CD4-positive, CD25-positive, alpha-beta regulatory T cell (primary cell): Measurements from ENCODE around the gene PDZD7. TPM values are rescaled to one million over a fixed set of nuclear protein-coding genes. Genes with fewer than 3 reads are reported as not detected.
A peak's percentile ranks its signal among the peaks of the same experiment; 100 is the strongest.

Experiments
- ATAC-seq, 2 donors: fragments of 150-1000 bp; cut with Tn5 transposase; one replicate each; pipeline ENCODE4 v1.10.0; 2021; ENCODE audit warnings: low read depth in 2 of 2, moderate number of reproducible peaks in 2 of 2, moderate library complexity in 1 of 2
- DNase-seq, 3 donors: peaks; one replicate each; pipeline versions ENCODE4 v3.0.0 to v3.0.0-alpha.2; 2012 to 2022; ENCODE audit warnings: mixed read lengths in 1 of 3
- H3K27ac ChIP-seq: one replicate; pipeline ENCODE4 v1.7.0; 2013; ENCODE audit warnings: mild to moderate bottlenecking, low read length; ENCODE audit not compliant: insufficient read depth, poor library complexity, severe bottlenecking
- H3K27me3 ChIP-seq: one replicate; pipeline ENCODE4 v1.7.0; 2013; ENCODE audit warnings: low read length; ENCODE audit not compliant: control insufficient read depth, insufficient read depth
- H3K36me3 ChIP-seq: one replicate; pipeline ENCODE4 v1.7.0; 2013; ENCODE audit warnings: mild to moderate bottlenecking, low read length, moderate library complexity; ENCODE audit not compliant: control insufficient read depth, insufficient read depth
- H3K4me1 ChIP-seq: 2 replicates; pipeline ENCODE4 v1.7.0; 2013; ENCODE audit warnings: mild to moderate bottlenecking, low read length; ENCODE audit not compliant: insufficient read depth, control insufficient read depth, poor library complexity, severe bottlenecking
- H3K4me3 ChIP-seq: one replicate; pipeline ENCODE4 v1.7.0; 2013; ENCODE audit warnings: low read depth, mild to moderate bottlenecking, low read length, moderate library complexity
- H3K9me3 ChIP-seq, 2 experiments: 1 replicate in 1 of 2; 2 replicates in 1 of 2; pipeline ENCODE4 v1.7.0; 2013; ENCODE audit warnings: low read length in 2 of 2, mild to moderate bottlenecking in 1 of 2, moderate library complexity in 1 of 2; ENCODE audit not compliant: control insufficient read depth in 2 of 2
- H3K27ac Mint-ChIP-seq, 3 donors: one replicate each; pipeline ENCODE4 v1.8.0; 2020 to 2022; ENCODE audit warnings: mild to moderate bottlenecking in 3 of 3, mixed read lengths in 3 of 3, moderate library complexity in 2 of 3
- H3K27me3 Mint-ChIP-seq: one replicate; pipeline ENCODE4 v1.8.0; 2022; ENCODE audit warnings: mild to moderate bottlenecking, mixed read lengths
- H3K36me3 Mint-ChIP-seq: one replicate; pipeline ENCODE4 v1.8.0; 2020; ENCODE audit warnings: mixed read lengths
- H3K4me1 Mint-ChIP-seq, 4 donors: one replicate each; pipeline ENCODE4 v1.8.0; 2020 to 2022; ENCODE audit warnings: mixed read lengths in 4 of 4, mild to moderate bottlenecking in 1 of 4
- H3K4me3 Mint-ChIP-seq, 4 donors: one replicate each; pipeline ENCODE4 v1.8.0; 2020 to 2022; ENCODE audit warnings: mild to moderate bottlenecking in 4 of 4, mixed read lengths in 4 of 4, moderate library complexity in 3 of 4
- H3K9me3 Mint-ChIP-seq, 7 donors: one replicate each; pipeline ENCODE4 v1.8.0; 2020 to 2022; ENCODE audit warnings: mixed read lengths in 7 of 7, mild to moderate bottlenecking in 3 of 7, moderate library complexity in 2 of 7
- polyA plus RNA-seq, 4 donors: library from polyadenylated mRNA; unstranded; fragments of 300-500 nt; fragmentation: Illumina TruSeq; gene quantifications; one replicate each; pipeline ENCODE4 v1.2.3, GENCODE V29; 2021
- total RNA-seq: library from RNA; stranded (reverse); gene quantifications from one replicate; pipeline ENCODE4 v1.2.3, GENCODE V29; 2022

PDZD7 gene
- total and polyA plus RNA-seq, 5 donors from 2014 or later = 0.59 to 3.5 (median 0.78) TPM

DNA sequence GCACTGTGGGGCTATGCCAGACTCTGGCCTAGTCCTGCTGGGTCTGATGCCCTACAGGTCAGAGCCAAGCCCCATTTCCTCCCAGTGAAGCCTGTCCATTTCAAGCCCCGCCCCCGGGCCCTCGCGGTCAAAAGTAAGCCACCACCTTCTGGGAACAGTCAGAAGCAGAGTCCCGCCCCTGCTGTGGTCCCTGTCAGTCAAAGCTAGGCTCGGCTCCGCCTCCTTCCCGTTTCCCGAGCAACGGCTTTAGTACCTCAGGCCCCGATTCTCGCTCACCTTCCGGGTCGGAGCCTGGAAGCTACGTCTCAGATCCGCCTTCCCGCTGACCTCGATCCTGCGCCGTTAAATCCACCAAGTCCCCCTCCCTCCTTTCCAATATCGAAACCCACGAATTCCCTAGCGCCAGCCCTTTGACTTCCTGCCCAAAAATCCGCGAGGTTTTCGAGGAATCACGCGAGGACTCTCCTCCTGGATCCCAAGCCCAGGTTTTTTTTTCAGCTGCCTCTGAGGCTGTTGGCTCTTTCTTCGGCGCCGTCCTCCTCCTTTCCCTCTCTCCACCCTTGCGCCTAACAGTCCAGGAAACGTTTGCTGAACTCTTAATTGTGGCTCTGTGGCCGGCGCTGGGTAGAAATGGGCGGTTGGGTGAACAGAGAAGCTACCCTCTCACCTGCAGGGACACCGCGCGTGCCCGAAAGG lies 11.9 kb upstream of the PDZD7 start:
- Mint-ChIP-seq H3K36me3 (peaks cover 14% of the 10 kb centered on the region), H3K27me3 (peaks cover 32% of the 10 kb centered on the region), H3K4me1 (peaks cover 0 to 29% (median 18%) of the 10 kb centered on the region in 4 donors), H3K4me3 (peak overlapping the region; percentile 87 to 98 (median 96)), H3K27ac (peak overlapping the region; percentile 92 to 96 (median 94)), H3K9me3 (no peaks in the 10 kb centered on the region)
- peak; percentile 75 to 77 for ATAC-seq
- Histone ChIP-seq H3K27me3 (peaks cover 7% of the 10 kb centered on the region), H3K4me1 (peaks cover 11% of the 10 kb centered on the region), H3K27ac (peak overlapping the region; percentile 55), H3K9me3 (no peaks in the 10 kb centered on the region), H3K4me3 (peak overlapping the region; percentile 87), H3K36me3 (peaks cover 8% of the 10 kb centered on the region)
- peak; percentile 65 to 90 (median 74) for DNase-seq

DNA sequence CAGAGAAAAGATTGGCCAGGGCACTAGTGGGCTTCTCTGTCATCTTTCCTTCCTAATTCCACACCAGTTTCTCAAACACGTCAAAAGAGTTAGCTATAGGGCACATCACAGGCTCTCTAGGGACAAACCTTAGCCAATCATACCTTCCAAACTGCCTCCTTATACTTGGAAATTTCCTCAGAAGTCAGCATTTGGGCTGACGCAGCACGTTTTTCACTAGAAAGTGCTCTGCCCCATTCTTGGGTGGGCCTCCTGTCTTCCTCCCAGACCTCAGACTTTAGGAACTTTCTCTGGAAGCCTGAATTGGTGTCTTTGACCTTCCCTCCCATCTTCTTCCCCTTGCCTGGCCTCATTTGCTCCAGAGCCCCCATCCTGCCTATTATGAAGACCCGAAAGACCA lies 11.2 kb upstream of the PDZD7 start:
- H3K27me3 ChIP-seq = peaks cover 7% of the 10 kb centered on the region
- H3K36me3 ChIP-seq = peaks cover 15% of the 10 kb centered on the region
- H3K9me3 Mint-ChIP-seq = no peaks in the 10 kb centered on the region
- peak overlapping the region in 2 of 3 donors; percentile 94 to 96 for H3K27ac Mint-ChIP-seq
- peak overlapping the region; percentile 87 for H3K4me3 ChIP-seq
- ATAC-seq (no peak), DNase-seq (no peak)
- H3K4me3 Mint-ChIP-seq = peak overlapping the region; percentile 87 to 98 (median 96)
- no peaks in the 10 kb centered on the region for H3K9me3 ChIP-seq
- H3K4me1 Mint-ChIP-seq = peaks cover 0 to 28% (median 18%) of the 10 kb centered on the region in 4 donors
- H3K4me1 ChIP-seq = peaks cover 11% of the 10 kb centered on the region
- peaks cover 25% of the 10 kb centered on the region for H3K27me3 Mint-ChIP-seq
- H3K27ac ChIP-seq = peak overlapping the region; percentile 55
- peaks cover 21% of the 10 kb centered on the region for H3K36me3 Mint-ChIP-seq

DNA sequence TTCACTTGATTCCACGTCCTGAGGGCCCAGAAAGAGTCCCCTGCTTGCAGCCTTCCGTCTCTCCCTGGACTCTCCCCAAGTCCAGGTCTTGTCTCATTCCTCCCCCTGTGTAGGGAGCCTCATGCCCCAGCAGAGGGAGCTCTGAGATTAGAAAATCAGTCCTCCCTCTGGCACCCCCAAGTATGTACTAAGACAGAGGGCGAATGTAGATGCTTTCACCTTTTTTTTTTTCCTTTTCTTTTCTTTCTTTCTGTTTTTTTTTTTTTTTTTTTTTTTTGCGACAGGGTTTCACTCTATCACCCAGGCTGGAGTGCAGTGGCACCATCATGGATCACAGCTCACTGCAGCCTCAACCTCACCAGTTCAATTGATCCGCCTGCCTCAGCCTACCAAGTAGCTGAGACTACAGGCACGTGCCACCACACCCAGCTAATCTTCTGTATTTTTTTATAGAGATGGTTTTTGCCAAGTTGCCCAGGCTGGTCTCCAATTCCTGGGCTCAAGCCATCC lies 10.4 kb upstream of the PDZD7 start:
- Histone ChIP-seq H3K4me3 (no peak overlapping the region), H3K27ac (no peak overlapping the region), H3K36me3 (peaks cover 23% of the 10 kb centered on the region), H3K9me3 (no peaks in the 10 kb centered on the region), H3K4me1 (peaks cover 11% of the 10 kb centered on the region), H3K27me3 (peaks cover 4% of the 10 kb centered on the region)
- Mint-ChIP-seq H3K36me3 (peaks cover 23% of the 10 kb centered on the region), H3K9me3 (no peaks in the 10 kb centered on the region), H3K4me3 (peak overlapping the region in 2 of 4 donors; percentile 87 to 98), H3K4me1 (peaks cover 0 to 27% (median 18%) of the 10 kb centered on the region in 4 donors), H3K27ac (peak overlapping the region in 1 of 3 donors; percentile 62), H3K27me3 (peaks cover 17% of the 10 kb centered on the region)
- DNase-seq = peak; percentile 63 to 85 (median 77)
- ATAC-seq = peak; percentile 86 to 87

DNA sequence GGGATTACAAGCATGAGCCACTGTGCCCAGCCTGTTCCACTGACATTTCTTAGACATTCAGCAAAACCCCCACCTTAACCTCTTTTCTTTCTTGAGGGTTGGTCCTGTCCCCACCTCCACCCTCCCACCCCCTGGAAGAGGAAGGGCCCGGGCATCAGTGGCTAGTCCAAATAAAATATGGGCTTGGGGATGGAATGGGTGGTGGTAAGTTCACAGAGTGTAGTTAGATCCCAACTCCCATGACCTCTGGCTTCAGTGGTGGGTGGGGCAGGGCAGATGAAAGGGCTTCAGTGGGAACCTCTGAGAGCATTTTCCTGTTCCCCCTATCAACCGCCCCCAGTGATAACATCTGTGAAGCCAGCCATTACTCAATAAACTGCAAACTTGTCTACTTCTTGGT lies 9.9 kb upstream of the PDZD7 start:
- no peak overlapping the region for H3K4me3 ChIP-seq
- H3K9me3 Mint-ChIP-seq = no peaks in the 10 kb centered on the region
- H3K27ac Mint-ChIP-seq = peak overlapping the region in 1 of 3 donors; percentile 62

DNA sequence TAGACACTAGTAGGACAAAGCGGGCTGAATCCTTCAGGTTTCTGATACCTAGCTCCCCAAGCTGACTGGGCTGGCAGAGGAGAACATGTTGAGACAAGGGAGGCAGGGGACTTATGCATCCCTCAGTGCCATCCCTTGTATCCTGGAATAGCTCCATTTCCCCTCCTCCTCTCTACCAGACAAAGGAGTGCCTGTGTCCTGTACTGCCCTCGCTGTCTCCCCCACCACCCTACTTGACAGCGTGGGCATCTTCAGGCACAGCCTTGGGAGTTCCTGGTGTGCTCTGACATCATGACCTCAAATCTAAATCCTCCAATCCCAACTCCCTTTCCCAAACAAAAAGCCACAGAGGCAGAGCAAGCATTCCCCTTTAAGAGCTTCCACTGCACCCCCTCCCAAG lies 9.1 kb upstream of the PDZD7 start:
- Mint-ChIP-seq H3K4me3 (peak overlapping the region in 1 of 4 donors; percentile 87), H3K9me3 (no peaks in the 10 kb centered on the region)

More for the DNA sequence above, 9.9 kb upstream of the PDZD7 start:
- Histone ChIP-seq H3K36me3 (peaks cover 28% of the 10 kb centered on the region), H3K27ac (no peak overlapping the region), H3K9me3 (no peaks in the 10 kb centered on the region), H3K4me1 (peaks cover 11% of the 10 kb centered on the region), H3K27me3 (peaks cover 4% of the 10 kb centered on the region)
- H3K4me1 Mint-ChIP-seq = peaks cover 0 to 27% (median 18%) of the 10 kb centered on the region in 4 donors
- DNase-seq (no peak), ATAC-seq (no peak)
- peaks cover 27% of the 10 kb centered on the region for H3K36me3 Mint-ChIP-seq
- H3K27me3 Mint-ChIP-seq = peaks cover 13% of the 10 kb centered on the region
- peak overlapping the region in 1 of 4 donors; percentile 87 for H3K4me3 Mint-ChIP-seq

DNA sequence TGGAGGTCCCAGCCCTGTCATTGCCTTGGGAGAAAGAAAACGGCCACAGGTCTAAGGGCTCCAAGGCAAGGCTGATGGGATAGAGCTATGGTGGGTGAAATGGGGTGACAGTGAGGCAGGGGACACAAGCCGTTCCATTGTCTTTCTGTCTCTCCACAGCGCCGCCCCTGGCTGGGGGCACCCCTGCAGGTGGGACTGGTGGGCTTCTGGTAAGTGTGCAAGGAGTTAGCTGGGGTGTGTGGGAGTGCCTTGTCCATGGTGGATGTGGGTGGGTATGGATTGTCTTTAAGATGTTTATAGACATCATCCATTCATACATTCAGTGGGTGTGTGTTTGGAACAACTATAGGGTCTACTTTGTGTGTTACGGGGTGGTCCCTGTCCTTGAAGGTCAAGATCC lies 7.6 kb upstream of the PDZD7 start:
- H3K27ac Mint-ChIP-seq = no peak overlapping the region
- Histone ChIP-seq H3K4me3 (no peak overlapping the region), H3K27me3 (no peaks in the 10 kb centered on the region), H3K4me1 (peaks cover 12% of the 10 kb centered on the region), H3K27ac (no peak overlapping the region), H3K9me3 (no peaks in the 10 kb centered on the region), H3K36me3 (peaks cover 40% of the 10 kb centered on the region)
- H3K9me3 Mint-ChIP-seq = no peaks in the 10 kb centered on the region
- H3K4me1 Mint-ChIP-seq = peaks cover 0 to 29% (median 20%) of the 10 kb centered on the region in 4 donors
- peaks cover 31% of the 10 kb centered on the region for H3K36me3 Mint-ChIP-seq
- H3K27me3 Mint-ChIP-seq = no peaks in the 10 kb centered on the region
- DNase-seq (no peak), ATAC-seq (no peak)
- no peak overlapping the region for H3K4me3 Mint-ChIP-seq

More for the DNA sequence above, 9.1 kb upstream of the PDZD7 start:
- DNase-seq (no peak), ATAC-seq (no peak)
- H3K27me3 ChIP-seq = peaks cover 3% of the 10 kb centered on the region
- Mint-ChIP-seq H3K4me1 (peaks cover 0 to 27% (median 18%) of the 10 kb centered on the region in 4 donors), H3K27ac (no peak overlapping the region), H3K36me3 (peaks cover 31% of the 10 kb centered on the region), H3K27me3 (peaks cover 8% of the 10 kb centered on the region)
- H3K4me3 ChIP-seq = no peak overlapping the region
- no peak overlapping the region for H3K27ac ChIP-seq
- peaks cover 11% of the 10 kb centered on the region for H3K4me1 ChIP-seq
- peaks cover 35% of the 10 kb centered on the region for H3K36me3 ChIP-seq
- no peaks in the 10 kb centered on the region for H3K9me3 ChIP-seq

DNA sequence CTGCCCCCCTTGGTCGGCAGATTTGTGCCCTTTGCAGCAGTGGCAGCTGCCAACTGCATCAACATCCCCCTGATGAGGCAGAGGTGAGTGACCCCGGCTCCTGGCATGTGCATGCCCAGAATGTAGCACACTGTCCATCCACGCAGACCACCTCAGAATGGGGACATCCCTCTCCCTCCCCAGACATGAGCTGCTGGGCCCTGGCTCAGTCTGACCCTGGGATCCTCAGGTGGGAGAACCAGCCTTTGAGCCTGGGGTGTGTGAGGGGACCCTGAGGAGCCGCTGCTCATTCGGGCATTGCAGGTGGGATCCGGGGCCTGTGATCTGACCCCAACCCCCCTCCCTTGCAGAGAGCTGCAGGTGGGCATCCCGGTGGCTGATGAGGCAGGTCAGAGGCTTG lies 5.8 kb upstream of the PDZD7 start:
- peaks cover 40% of the 10 kb centered on the region for H3K36me3 ChIP-seq

More for the DNA sequence above, 5.8 kb upstream of the PDZD7 start:
- H3K9me3 Mint-ChIP-seq = no peaks in the 10 kb centered on the region
- Histone ChIP-seq H3K4me3 (no peak overlapping the region), H3K9me3 (no peaks in the 10 kb centered on the region), H3K4me1 (peaks cover 17% of the 10 kb centered on the region), H3K27ac (no peak overlapping the region), H3K27me3 (no peaks in the 10 kb centered on the region)
- no peak overlapping the region for H3K27ac Mint-ChIP-seq
- no peak overlapping the region for H3K4me3 Mint-ChIP-seq
- ATAC-seq (no peak), DNase-seq (no peak)
- peaks cover 35% of the 10 kb centered on the region for H3K36me3 Mint-ChIP-seq
- no peaks in the 10 kb centered on the region for H3K27me3 Mint-ChIP-seq
- H3K4me1 Mint-ChIP-seq = peaks cover 4 to 26% (median 20%) of the 10 kb centered on the region in 4 donors
